K562 (cell line): ENCODE measurements around the gene C2orf92. TPM values are rescaled to one million over a fixed set of nuclear protein-coding genes. Genes with fewer than 3 reads are reported as not detected.

ENCODE experiments used
- ATAC-seq: fragments of 200-7000 bp; cut with Tn5 transposase; 3 replicates; pipeline ENCODE4 v1.9.1; 2020; ENCODE audit warnings: moderate library complexity
- BruUV-seq: library from RNA; stranded (reverse); fragments of 400-500 nt; replicated peaks from 2 replicates; lab custom pipeline; 2021; lab: Mats Ljungman, UMichigan
- CTCF ChIA-PET: fragments of 300-600 bp; formaldehyde crosslinking; extraction: SDS; loops from one replicate; lab custom pipeline; 2021; ENCODE audit warnings: low intra/inter-chr PET ratio; lab: Yijun Ruan, JAX
- POLR2A ChIA-PET: fragments of 300-600, 350-650 bp; sonication (Branson Sonifier 250); formaldehyde crosslinking; extraction: SDS; loops from one replicate; lab custom pipeline; 2021; ENCODE audit warnings: antibody characterized with exemption, inconsistent platforms; lab: Yijun Ruan, JAX
- DNase-seq, 4 experiments: peaks; one replicate each; pipeline versions ENCODE4 v3.0.0 to v3.0.0-alpha.2; 2011 to 2018; ENCODE audit warnings: low spot score in 3 of 4, mixed read lengths in 3 of 4; ENCODE audit errors: extremely low read depth in 1 of 4
- FAIRE-seq: peaks from 2 replicates; lab custom pipeline; 2011; peaks lifted over from hg19 to GRCh38; lab: Jason Lieb, UNC
- H2AFZ ChIP-seq: 2 replicates; pipeline ENCODE4 v1.6.0; 2011; ENCODE audit warnings: low read depth, low read length, control low read depth, inconsistent platforms
- H3K27ac ChIP-seq: fragments of 200-600 bp; 3 replicates; pipeline ENCODE4 v1.8.0; 2011; ENCODE audit warnings: low read depth, mild to moderate bottlenecking, control low read depth, inconsistent platforms, low read length, moderate library complexity, mixed read lengths; ENCODE audit errors: extremely low read depth
- H3K27me3 ChIP-seq, 2 experiments: fragments of 300-600 bp in 1 of 2; 2 replicates in 1 of 2; 3 replicates in 1 of 2; pipeline versions ENCODE4 v1.6.0 to v1.8.0; 2011; ENCODE audit warnings: inconsistent platforms in 2 of 2, low read length in 2 of 2, mild to moderate bottlenecking in 1 of 2, mixed read lengths in 1 of 2, moderate library complexity in 1 of 2; ENCODE audit not compliant: control insufficient read depth in 2 of 2, insufficient read depth in 2 of 2
- H3K36me3 ChIP-seq: fragments of 300-600 bp; 3 replicates; pipeline ENCODE4 v1.8.0; 2011; ENCODE audit warnings: mild to moderate bottlenecking, low read length, inconsistent platforms; ENCODE audit not compliant: control insufficient read depth, insufficient read depth
- H3K4me1 ChIP-seq, 2 experiments: fragments of 200-600 bp in 1 of 2; replicated peaks in 1 of 2; 2 replicates in 1 of 2; 3 replicates in 1 of 2; pipeline versions ENCODE4 v1.5.1 to v1.8.0; 2011; ENCODE audit warnings: inconsistent platforms in 2 of 2, low read length in 2 of 2, mild to moderate bottlenecking in 1 of 2, mixed read lengths in 1 of 2, moderate library complexity in 1 of 2; ENCODE audit not compliant: control insufficient read depth in 2 of 2, insufficient read depth in 2 of 2
- H3K4me2 ChIP-seq: 2 replicates; pipeline ENCODE4 v1.6.1; 2011; ENCODE audit warnings: low read length, control low read depth, inconsistent platforms, mixed read lengths; ENCODE audit not compliant: insufficient read depth
- H3K4me3 ChIP-seq: fragments of 200-600 bp; sonication (generic), shearing (Covaris generic); 2 replicates; pipeline ENCODE4 v1.5.1; 2016; ENCODE audit warnings: control low read depth, inconsistent platforms
- H3K79me2 ChIP-seq: fragments of 200-600 bp; 3 replicates; pipeline ENCODE4 v1.8.0; 2011; ENCODE audit warnings: low read length, inconsistent platforms; ENCODE audit not compliant: control insufficient read depth, insufficient read depth
- H3K9ac ChIP-seq, 2 experiments: 2 replicates each; pipeline versions ENCODE4 v1.6.0 to v1.6.1; 2011; ENCODE audit warnings: low read depth in 2 of 2, low read length in 2 of 2, control low read depth in 1 of 2, inconsistent platforms in 1 of 2, mild to moderate bottlenecking in 1 of 2, mixed read lengths in 1 of 2; ENCODE audit not compliant: insufficient read depth in 1 of 2
- H3K9me1 ChIP-seq: one replicate; pipeline ENCODE4 v1.6.0; 2011; ENCODE audit warnings: inconsistent platforms, mild to moderate bottlenecking, low read length, moderate library complexity; ENCODE audit not compliant: control insufficient read depth, insufficient read depth
- H3K9me3 ChIP-seq: replicated peaks from 2 replicates; pipeline ENCODE4 v1.5.1; 2011; ENCODE audit warnings: low read depth, low read length, inconsistent platforms; ENCODE audit not compliant: control insufficient read depth, insufficient read depth
- H4K20me1 ChIP-seq: replicated peaks from 2 replicates; pipeline ENCODE4 v1.6.1; 2011; ENCODE audit warnings: low read length, inconsistent platforms, mixed read lengths; ENCODE audit not compliant: control insufficient read depth, insufficient read depth
- BDP1 ChIP-seq: IDR thresholded peaks from 3 replicates; pipeline ENCODE4 v1.6.1; 2011; ENCODE audit not compliant: insufficient read length, insufficient read depth
- BRCA1 ChIP-seq, 2 experiments: fragments of 450-650 bp in 1 of 2; sonication (generic) in 1 of 2; formaldehyde crosslinking in 1 of 2; IDR thresholded peaks; 2 replicates each; pipeline versions ENCODE4 v1.5.0 to v1.6.1; 2017 to 2020; ENCODE audit warnings: mild to moderate bottlenecking in 1 of 2, missing genetic modification reagents in 1 of 2
- NELFE ChIP-seq: IDR thresholded peaks from 2 replicates; pipeline ENCODE4 v1.6.1; 2011; ENCODE audit warnings: mild to moderate bottlenecking; ENCODE audit not compliant: insufficient read depth, insufficient read length
- NFE2L1 ChIP-seq: fragments of 450-650 bp; IDR thresholded peaks from 2 replicates; pipeline ENCODE4 v1.6.1; 2016; ENCODE audit warnings: missing genetic modification characterization, low read depth, mild to moderate bottlenecking, missing compliant biosample characterization, moderate library complexity, borderline replicate concordance
- PRMT5 ChIP-seq: sonication (generic); formaldehyde crosslinking; IDR thresholded peaks from 2 replicates; pipeline ENCODE4 v1.5.0; 2020; ENCODE audit warnings: missing genetic modification reagents
- RNF2 ChIP-seq: sonication (generic); IDR thresholded peaks from 2 replicates; pipeline ENCODE4 v1.6.1; 2016
- THRAP3 ChIP-seq: fragments of 450-650 bp; IDR thresholded peaks from 2 replicates; pipeline ENCODE4 v1.6.1; 2016; ENCODE audit warnings: mild to moderate bottlenecking, inconsistent platforms, borderline replicate concordance
- U2AF1 ChIP-seq: fragments of 200-400 bp; formaldehyde crosslinking; optimal IDR thresholded peaks from 2 replicates; pipeline ENCODE3; 2017; ENCODE audit warnings: mild to moderate bottlenecking, low read depth, low read length, moderate library complexity
- ZFP91 ChIP-seq: sonication (generic); formaldehyde crosslinking; IDR thresholded peaks from 2 replicates; pipeline ENCODE4 v1.8.0; 2022; ENCODE audit warnings: mild to moderate bottlenecking, missing genetic modification reagents
- ZNF764 ChIP-seq: fragments of 250-450 bp; sonication (Bioruptor Pico); IDR thresholded peaks from 2 replicates; pipeline ENCODE4 v1.4.0; 2020; ENCODE audit warnings: low read depth, mild to moderate bottlenecking, moderate library complexity
- WGBS: fragments of 100-300 bp; shearing (Covaris generic); methylation state at CpG from one replicate; pipeline ENCODE4 v1.1.6; 2016; ENCODE audit warnings: low coverage, mixed read lengths; ENCODE audit not compliant: insufficient coverage; ENCODE audit errors: missing lambda C conversion rate; 5-methylcytosine and 5-hydroxymethylcytosine counted together
- in situ Hi-C: fragments of 300-500 bp; cut with MboI; formaldehyde crosslinking; loops from 4 replicates; pipeline ENCODE4 v1.15.0; 2018; ENCODE audit warnings: inconsistent platforms, mixed read lengths
- intact Hi-C: fragments of 100-400 bp; cut with micrococcal nuclease; formaldehyde crosslinking; loops from 2 replicates; pipeline ENCODE4 v1.14.2; 2022
- polyA plus RNA-seq, 8 experiments: library from polyadenylated mRNA; depleted of rRNA in 4 of 8; stranded (reverse) in 5 of 8; unstranded in 3 of 8; fragments of >200 nt; fragmentation: Nextera tagmentation in 2 of 8; fragmentation: Illumina TruSeq in 1 of 8; extraction: Ambion mirVana in 2 of 8; extraction: Trizol in 1 of 8; gene quantifications; 2 replicates each; pipeline versions ENCODE4 v1.2.1 to v1.2.3, GENCODE V29; 2011 to 2014; ENCODE audit warnings: inconsistent platforms in 1 of 8, missing spikeins in 1 of 8
- total RNA-seq, 7 experiments: library from RNA; depleted of rRNA in 6 of 7; stranded (reverse); fragments of >200 nt in 6 of 7; fragmentation: Illumina TruSeq in 2 of 7; extraction: Trizol in 2 of 7; gene quantifications; 2 replicates each; pipeline versions ENCODE4 v1.2.1 to v1.2.3, GENCODE V29; 2011 to 2021; ENCODE audit warnings: low replicate concordance in 1 of 7

C2orf92 gene
- total and polyA plus RNA-seq, 9 of the 15 experiments (the other 6 are each of a cell fraction or from before 2014, with no cell fraction given), result 0.65 to 6.8 (median 3.6) TPM

- TF ChIP-seq NFE2L1 (tag) (no peak), NELFE (no peak), ZNF764 (CRISPR knock-in tag) (no peak), RNF2 (no peak)
Measured at GRCh38 chr2:97723156-97724072, 53.9 kb downstream of the C2orf92 start (continued).

GRCh38 chr2:97724073-97724410 lies 54.5 kb downstream of the C2orf92 start:
- POLR2A ChIA-PET, result interaction anchor here (0.6 kb wide), 1 partner anchor 14 kb away, joined by 3 read pairs; no protein-coding TSS in a partner anchor
- FAIRE-seq (no peak), DNase-seq (no peak), ATAC-seq (no peak)
- H3K79me2 ChIP-seq, result no peaks in the 10 kb centered on the region
- WGBS, result 63% methylated on average over 31 of the region's 41 CpGs
- H4K20me1 ChIP-seq, result no peaks in the 10 kb centered on the region
- CTCF ChIA-PET, result no interaction called here
- intact Hi-C loops (no loop called here), in situ Hi-C loops (no loop called here)
- no peak overlapping the region for H3K4me2 ChIP-seq
- no peaks in the 10 kb centered on the region for H3K9me1 ChIP-seq
- H3K9ac ChIP-seq, result no peak overlapping the region
- H2AFZ ChIP-seq, result no peak overlapping the region
- no peak overlapping the region for H3K4me3 ChIP-seq
- H3K27me3 ChIP-seq, result peaks cover 0 to 30% of the 10 kb centered on the region in 2 experiments; a peak in 2 of 5 replicates
- H3K27ac ChIP-seq, result no peak overlapping the region
- H3K36me3 ChIP-seq, result no peaks in the 10 kb centered on the region
- H3K9me3 ChIP-seq, result no peaks in the 10 kb centered on the region
- peaks cover 0 to 17% of the 10 kb centered on the region in 2 experiments; a peak in 1 of 5 replicates for H3K4me1 ChIP-seq
- no TSS peak for BruUV-seq
- TF ChIP-seq PRMT5 (no peak), BRCA1 (IDR thresholded peaks at IDR 0.05) (no peak), BRCA1 (CRISPR knock-in tag; IDR thresholded peaks at IDR 0.05) (no peak), U2AF1 (no peak), ZFP91 (no peak), BDP1 (no peak), THRAP3 (no peak)
